Right lobe of liver (tissue), 6 donors: ENCODE results near the gene ISLR. TPM values are rescaled to one million over a fixed set of nuclear protein-coding genes. Genes with fewer than 3 reads are reported as not detected.
A peak's percentile ranks its signal among the peaks of the same experiment; 100 is the strongest.

Source experiments
- ATAC-seq, 4 donors: fragments of 200-7000 bp; cut with Tn5 transposase; one replicate each; pipeline ENCODE4 v1.9.1; 2020; ENCODE audit warnings: mild to moderate bottlenecking in 4 of 4, moderate library complexity in 4 of 4
- DNase-seq, 3 donors: peaks; one replicate each; pipeline ENCODE4 v3.0.0-alpha.2; 2020
- H3K27ac ChIP-seq, 3 donors: fragments of 200-600 bp; one replicate each; pipeline ENCODE4 v1.8.0; 2022
- H3K27me3 ChIP-seq, 2 donors: fragments of 200-600 bp; one replicate each; pipeline ENCODE4 v1.8.0; 2022
- H3K36me3 ChIP-seq, 4 donors: fragments of 200-600 bp; sonication (generic) in 1 of 4; one replicate each; pipeline versions ENCODE4 v1.5.1 to v1.8.0; 2017 to 2022; ENCODE audit warnings: control low read depth in 1 of 4
- H3K4me1 ChIP-seq, 4 donors: fragments of 200-600 bp; sonication (generic) in 1 of 4; one replicate each; pipeline versions ENCODE4 v1.5.1 to v1.8.0; 2017 to 2022; ENCODE audit warnings: control low read depth in 1 of 4
- H3K4me3 ChIP-seq, 3 donors: fragments of 200-600 bp; one replicate each; pipeline ENCODE4 v1.8.0; 2022
- H3K9me3 ChIP-seq, 4 donors: fragments of 200-600 bp; sonication (generic) in 1 of 4; one replicate each; pipeline versions ENCODE4 v1.5.1 to v1.8.0; 2017 to 2022; ENCODE audit warnings: control low read depth in 1 of 4
- POLR2A ChIP-seq: fragments of 450-650 bp; IDR thresholded peaks from one replicate; pipeline ENCODE4 v1.6.1; 2017; ENCODE audit warnings: antibody characterized with exemption, mild to moderate bottlenecking
- WGBS: methylation state at CpG from one replicate; pipeline ENCODE4 v1.1.6; 2018; ENCODE audit warnings: low coverage, low lambda C conversion rate; ENCODE audit not compliant: insufficient coverage; ENCODE audit errors: missing lambda C conversion rate; 5-methylcytosine and 5-hydroxymethylcytosine counted together
- intact Hi-C, 2 donors: fragments of 100-400 bp; cut with DNase I; formaldehyde crosslinking; loops; one replicate each; pipeline versions ENCODE4 v1.11.2 to v1.14.1; 2022
- total RNA-seq, 6 experiments: library from RNA; depleted of rRNA in 2 of 6; stranded (reverse); fragments of >200 nt in 2 of 6; fragmentation: NEBNext Ultra II Directional in 3 of 6; extraction: Animal tissue kit (Norgen Biotek cat#: 25700) in 3 of 6; gene quantifications; one replicate each; pipeline versions ENCODE4 v1.1.0 to v1.2.4, GENCODE V29; 2016 to 2023
- TF ChIP-seq, protein P1 (sequence below), 4 donors: fragments of 200-600 bp in 3 of 4; fragments of 450-650 bp in 1 of 4; IDR thresholded peaks; one replicate each; pipeline versions ENCODE4 v1.5.1 to v1.8.0; 2016 to 2022; ENCODE audit warnings: antibody characterized with exemption in 4 of 4, mild to moderate bottlenecking in 2 of 4
- donor health status: DM: no; HTN: yes; CAD: no.
- donor health status: DM: no; HTN: no; CAD: no.
- donor health status: DM: no; HTN: no; CAD: no.
- donor health status: DM: no; HTN: yes; CAD: no.
- donor health status: DM: no; HTN: yes; CAD: no.

ISLR gene
- total RNA-seq, 6 experiments from 2014 or later = 1.5 to 9.9 (median 2.6) TPM

DNA sequence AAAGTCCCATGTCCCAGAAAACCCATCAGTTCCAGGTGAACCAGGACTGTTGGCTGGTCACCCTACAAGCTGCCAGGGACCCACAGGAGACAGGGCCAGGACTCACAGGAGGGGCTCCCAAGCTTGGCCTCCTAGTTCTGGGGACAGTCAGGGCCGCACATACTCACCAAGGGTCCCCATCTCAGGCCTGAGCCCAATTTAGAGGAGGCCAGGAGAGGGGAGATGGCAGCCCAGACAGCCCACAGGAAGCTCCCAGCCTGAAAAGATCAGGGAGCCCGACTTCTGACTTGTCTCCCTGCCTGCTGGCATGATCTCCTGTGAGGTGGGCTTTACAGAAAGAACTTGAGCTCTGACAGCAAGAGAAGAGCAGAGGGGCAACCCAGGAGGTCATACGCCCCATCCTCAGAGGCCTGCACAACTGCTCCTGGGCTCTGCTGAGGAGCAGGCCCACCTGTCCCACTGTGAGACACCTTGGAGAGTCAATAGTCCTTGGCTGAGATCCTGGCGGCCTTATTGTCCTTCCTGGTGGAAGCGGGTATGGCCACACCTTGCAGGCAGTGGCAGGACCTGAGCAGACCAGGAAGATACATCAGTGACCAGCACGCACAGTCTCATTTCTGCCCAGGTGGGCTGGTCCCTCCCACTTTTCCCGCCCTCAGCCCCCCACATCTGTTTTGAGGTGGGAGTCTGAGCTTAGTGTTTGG is 2.5 kb upstream of the ISLR start:
- Histone ChIP-seq H3K36me3 (no peaks in the 10 kb centered on the region), H3K4me3 (no peak overlapping the region), H3K27me3 (no peaks in the 10 kb centered on the region), H3K4me1 (no peaks in the 10 kb centered on the region), H3K9me3 (no peaks in the 10 kb centered on the region), H3K27ac (no peak overlapping the region)
- ATAC-seq = no peak
- no peak for TF ChIP-seq POLR2A
- TF ChIP-seq, protein P1, sequence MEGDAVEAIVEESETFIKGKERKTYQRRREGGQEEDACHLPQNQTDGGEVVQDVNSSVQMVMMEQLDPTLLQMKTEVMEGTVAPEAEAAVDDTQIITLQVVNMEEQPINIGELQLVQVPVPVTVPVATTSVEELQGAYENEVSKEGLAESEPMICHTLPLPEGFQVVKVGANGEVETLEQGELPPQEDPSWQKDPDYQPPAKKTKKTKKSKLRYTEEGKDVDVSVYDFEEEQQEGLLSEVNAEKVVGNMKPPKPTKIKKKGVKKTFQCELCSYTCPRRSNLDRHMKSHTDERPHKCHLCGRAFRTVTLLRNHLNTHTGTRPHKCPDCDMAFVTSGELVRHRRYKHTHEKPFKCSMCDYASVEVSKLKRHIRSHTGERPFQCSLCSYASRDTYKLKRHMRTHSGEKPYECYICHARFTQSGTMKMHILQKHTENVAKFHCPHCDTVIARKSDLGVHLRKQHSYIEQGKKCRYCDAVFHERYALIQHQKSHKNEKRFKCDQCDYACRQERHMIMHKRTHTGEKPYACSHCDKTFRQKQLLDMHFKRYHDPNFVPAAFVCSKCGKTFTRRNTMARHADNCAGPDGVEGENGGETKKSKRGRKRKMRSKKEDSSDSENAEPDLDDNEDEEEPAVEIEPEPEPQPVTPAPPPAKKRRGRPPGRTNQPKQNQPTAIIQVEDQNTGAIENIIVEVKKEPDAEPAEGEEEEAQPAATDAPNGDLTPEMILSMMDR (IDR thresholded peaks at IDR 0.05) = no peak
- no peak for DNase-seq
- WGBS = 40% methylated on average over 1 of the region's 7 CpGs
- intact Hi-C loops = no loop called here

DNA sequence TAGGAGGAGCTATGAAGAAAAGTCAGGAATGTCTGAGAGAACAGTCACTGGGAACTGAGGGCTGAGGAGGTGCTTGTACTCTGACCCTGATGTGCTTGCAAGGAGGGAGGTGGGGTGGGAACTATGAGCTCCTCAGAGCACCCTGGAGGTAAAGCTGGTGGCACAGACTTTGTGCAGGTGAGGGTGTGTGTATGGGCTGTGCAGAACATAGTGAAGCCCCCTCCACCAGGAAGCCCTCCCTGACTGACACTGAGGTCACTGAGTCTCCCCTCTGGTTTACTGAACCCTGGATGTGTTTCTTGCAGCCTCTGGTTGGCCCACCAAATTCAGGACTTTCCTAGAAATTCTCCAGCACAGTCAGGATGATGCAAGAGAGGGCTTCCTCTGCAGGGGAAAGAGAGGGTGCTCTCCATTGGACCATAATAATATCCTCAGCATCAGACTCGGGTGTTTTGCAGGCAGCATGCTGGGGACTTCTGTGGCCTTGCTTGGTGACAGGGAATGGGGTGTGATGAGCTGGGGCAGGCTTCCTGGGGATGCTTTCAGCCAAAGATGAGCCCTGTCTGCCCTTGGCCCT is 1.5 kb upstream of the ISLR start:
- ATAC-seq = no peak
- no peaks in the 10 kb centered on the region for H3K4me1 ChIP-seq
- DNase-seq = no peak

DNA sequence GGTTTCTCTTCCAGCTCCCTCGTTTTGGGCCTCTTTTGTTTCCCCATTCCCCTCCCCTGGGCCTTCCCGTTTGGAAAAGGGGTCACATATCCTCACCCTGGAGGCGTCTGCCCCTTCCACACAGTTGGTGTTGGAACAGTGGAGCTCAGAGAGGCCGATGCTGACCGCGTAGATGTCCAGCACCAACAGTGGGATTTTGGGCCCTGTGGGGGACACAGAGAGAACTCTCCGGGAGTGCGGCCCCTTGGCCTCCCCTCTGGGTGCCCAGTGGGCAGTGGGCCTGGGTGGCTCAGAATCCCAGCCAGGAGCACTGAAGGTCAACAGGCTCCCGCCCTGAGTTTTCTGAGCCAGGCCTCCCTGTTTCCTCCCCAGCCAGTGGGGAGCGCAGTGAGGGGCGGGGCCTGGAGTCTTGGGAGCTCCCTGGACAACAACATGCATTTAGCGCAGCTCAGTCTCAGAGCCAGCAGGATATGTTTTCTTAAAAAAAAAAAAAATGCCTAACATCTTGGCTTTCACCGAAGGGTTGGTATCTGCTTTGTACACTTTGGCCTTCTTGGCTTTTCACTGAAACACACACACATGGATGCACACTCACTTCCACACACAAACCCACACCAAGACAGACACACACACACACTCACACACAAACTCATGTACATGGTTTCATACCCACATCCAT is 670 bp upstream of the ISLR start:
- intact Hi-C loops = no loop called here
- peak in 1 of 3 donors; percentile 40 for DNase-seq
- no peaks in the 10 kb centered on the region for H3K9me3 ChIP-seq
- H3K27ac ChIP-seq = peak overlapping the region in 1 of 3 donors; percentile 37
- WGBS = 62% methylated on average over 11 of the region's 13 CpGs
- peak; percentile 25 to 65 (median 34) for ATAC-seq
- H3K36me3 ChIP-seq = no peaks in the 10 kb centered on the region
- TF ChIP-seq, protein P1 (IDR thresholded peaks at IDR 0.05) = no peak
- TF ChIP-seq POLR2A = no peak
- H3K4me1 ChIP-seq = no peaks in the 10 kb centered on the region
- no peaks in the 10 kb centered on the region for H3K27me3 ChIP-seq
- no peak overlapping the region for H3K4me3 ChIP-seq

More for the DNA sequence above, 1.5 kb upstream of the ISLR start:
- Histone ChIP-seq H3K36me3 (no peaks in the 10 kb centered on the region), H3K4me3 (no peak overlapping the region), H3K27me3 (no peaks in the 10 kb centered on the region), H3K27ac (no peak overlapping the region), H3K9me3 (no peaks in the 10 kb centered on the region)
- TF ChIP-seq, protein P1 (IDR thresholded peaks at IDR 0.05) = no peak
- TF ChIP-seq POLR2A = no peak
- intact Hi-C loops = no loop called here
- 43% methylated on average over 1 of the region's 1 CpG for WGBS

DNA sequence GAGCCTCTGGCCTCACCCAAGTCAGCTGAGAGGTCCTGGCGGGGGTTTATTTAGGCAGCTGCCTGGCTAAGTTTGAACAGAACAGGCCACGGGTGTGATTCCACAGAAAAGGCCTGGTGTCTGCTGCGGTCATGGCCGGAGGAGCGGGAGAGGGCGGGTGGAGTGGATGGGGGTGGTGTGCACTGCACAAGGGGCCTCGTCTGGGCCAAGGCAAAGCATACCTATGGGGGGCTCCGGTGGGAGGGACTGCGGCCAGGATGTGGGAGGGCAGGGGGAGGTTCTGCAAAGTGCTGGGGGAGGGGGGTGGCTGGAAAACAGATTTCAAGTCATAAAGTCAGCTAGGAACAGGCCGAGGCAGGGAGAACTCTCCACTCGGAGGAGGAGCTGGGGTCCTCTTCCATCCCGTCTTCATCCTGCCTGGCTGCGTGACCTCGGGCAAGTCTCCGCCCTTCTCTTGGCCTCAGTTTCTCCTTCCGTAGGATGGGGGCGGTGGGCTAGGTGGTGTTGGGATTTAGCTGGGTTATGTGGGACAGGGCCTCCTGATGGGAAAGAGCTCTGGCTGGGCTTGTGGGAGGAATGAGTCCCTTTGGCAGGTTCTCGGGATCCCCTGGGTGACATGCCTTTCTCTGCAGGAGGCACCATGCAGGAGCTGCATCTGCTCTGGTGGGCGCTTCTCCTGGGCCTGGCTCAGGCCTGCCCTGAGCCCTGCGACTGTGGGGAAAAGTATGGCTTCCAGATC is 878 bp downstream of the ISLR start:
- peak overlapping the region in 1 of 3 donors; percentile 15 for H3K27ac ChIP-seq
- 59% methylated on average over 10 of the region's 20 CpGs for WGBS
- intact Hi-C loops = no loop called here
- DNase-seq (peak in 1 of 3 donors; percentile 46), ATAC-seq (no peak)
- H3K4me3 ChIP-seq = no peak overlapping the region
- H3K36me3 ChIP-seq = no peaks in the 10 kb centered on the region
- TF ChIP-seq POLR2A = no peak
- TF ChIP-seq, protein P1 (IDR thresholded peaks at IDR 0.05) = no peak
- no peaks in the 10 kb centered on the region for H3K9me3 ChIP-seq
- H3K27me3 ChIP-seq = no peaks in the 10 kb centered on the region
- H3K4me1 ChIP-seq = no peaks in the 10 kb centered on the region
